ENCODE results near the gene UBTD2.
"Not testable (repeated sequence)": the region's sequence is repeated elsewhere in the genome, so short reads cannot be mapped to it uniquely, and the experiment has no call there.

Gene UBTD2

DNA sequence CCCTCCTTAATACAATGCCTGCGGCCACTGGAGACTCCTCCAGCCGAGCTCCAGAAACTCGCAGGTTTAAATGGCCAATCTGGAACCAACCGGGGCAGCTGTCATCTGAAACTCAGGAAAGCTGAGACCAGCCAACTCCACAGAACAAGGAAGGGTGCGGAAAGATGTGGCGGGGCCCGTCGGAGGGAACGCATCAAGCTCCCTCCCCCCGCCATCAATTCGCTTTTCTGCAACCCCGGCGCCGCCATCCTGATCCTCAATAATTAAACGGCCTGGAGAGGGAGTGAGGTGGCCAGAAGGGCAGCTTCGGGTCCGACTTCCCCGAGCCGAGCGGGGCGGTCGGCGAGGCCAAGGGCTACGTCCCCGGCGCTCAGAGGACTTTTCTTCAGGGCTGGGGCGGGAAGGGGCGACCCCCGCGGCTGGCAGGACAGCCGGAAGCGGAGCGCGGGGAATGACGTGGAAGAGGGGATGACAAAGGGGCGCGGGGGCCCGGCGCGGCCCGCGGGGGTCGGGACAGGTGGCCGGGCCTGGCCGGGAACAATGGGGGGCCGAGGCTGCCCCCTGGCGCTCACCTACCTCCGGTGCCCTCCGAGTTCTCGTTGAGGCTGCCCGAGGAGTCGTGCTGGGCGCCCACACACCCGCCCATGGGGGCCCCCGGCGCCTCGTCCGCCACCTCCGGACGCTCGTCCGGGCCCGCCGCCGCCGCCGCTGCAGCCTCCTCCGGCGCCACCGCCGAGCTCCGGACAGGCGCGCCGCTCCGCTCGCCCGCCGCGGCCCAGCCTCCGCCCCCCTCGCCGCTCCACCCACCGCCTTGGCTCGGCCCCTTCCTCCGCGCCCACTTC lies at the start of gene UBTD2:
Gene UBTD2, minus strand, starts transcription at position 745 of the 842 bp plus-strand sequence. Its CDS starts 99 bp downstream, at position 646.
- DNase-seq: peak; percentile 78

DNA sequence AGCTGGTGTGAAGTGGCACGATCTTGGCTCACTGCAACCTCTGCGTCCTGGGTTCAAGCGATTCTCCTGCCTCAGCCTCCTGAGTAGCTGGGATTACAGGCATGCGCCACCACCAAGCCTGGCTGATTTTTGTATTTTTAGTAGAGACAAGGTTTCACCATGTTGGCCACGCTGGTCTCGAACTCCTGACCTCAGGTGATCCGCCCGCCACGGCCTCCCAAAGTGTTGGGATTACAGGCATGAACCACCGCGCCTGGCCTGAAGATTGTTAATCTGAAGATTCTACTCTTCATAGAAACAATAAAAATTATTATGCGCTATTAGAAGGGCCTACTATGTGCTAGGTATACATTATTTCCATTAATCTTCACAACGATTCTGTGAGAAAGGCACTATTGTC lies 43.3 kb upstream of the UBTD2 start:
- DNase-seq: not testable (repeated sequence)

- DNase-seq: no peak
These were observed 41.9 kb upstream of the UBTD2 start for GRCh38 chr5:172325452-172325851.

DNA sequence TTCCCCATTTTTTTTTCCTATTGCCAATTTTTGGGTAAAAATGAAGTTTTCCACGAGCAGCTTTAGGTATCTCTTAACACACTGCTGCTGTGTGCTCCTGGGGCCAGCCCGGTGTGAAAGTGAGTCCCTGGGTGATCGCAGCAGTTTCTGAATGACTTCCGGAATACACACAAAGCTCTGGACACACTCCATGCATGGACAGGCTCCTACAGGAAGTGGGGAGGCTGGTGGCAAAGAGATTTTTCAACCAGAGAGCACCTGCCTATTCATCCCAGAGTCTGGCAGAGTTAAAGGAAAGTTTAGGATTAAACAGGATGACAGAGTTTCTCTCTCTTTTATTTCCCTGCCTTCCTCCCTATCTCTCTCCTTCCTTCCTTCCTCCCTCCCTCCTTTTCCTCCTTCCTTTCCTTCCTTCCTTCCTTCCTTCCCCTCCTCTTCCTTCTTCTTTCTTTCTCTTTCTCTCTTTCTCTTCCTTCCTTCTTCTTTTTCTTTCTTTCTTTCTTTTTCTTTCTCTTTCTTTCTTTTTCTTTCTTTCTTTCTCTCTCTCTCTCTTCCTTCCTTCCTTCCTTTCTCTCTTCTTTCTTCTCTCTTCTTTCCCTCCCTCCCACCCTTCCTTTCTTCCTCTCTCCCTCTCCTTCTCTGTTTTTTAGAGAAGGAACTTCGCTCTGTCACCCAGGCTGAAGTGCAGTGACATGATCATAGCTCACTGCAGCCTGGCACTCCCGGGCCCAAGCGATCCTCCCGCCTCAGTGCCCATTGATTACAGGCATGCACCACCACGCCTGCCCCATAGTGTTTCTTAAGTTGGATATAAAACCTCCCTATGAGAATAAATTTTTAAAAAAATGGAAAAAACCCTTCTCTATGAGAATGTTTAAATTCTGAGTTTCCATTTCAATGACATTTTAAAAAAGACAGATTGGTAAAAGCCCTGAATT lies 38.7 kb upstream of the UBTD2 start:
- DNase-seq: no peak

DNA sequence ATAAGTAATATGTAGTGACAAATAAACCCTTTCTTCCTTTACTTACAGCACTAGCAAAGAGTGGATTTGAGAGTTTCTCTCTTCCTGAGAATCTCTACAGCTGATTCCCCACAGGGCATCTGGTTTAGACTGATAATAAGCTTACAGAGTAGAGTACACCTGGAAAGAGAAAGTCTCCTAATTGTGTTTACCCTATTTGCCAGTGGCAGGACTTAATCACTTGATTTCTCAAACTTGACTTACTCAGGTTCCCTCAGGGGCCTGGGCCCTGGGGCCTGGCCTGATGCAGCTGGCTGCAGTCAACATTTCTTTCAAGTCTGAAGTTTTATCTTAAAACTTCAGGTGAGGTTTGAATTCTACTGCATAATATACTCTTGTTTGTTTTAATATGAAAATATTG lies 38.0 kb upstream of the UBTD2 start:
- no peak for DNase-seq

DNA sequence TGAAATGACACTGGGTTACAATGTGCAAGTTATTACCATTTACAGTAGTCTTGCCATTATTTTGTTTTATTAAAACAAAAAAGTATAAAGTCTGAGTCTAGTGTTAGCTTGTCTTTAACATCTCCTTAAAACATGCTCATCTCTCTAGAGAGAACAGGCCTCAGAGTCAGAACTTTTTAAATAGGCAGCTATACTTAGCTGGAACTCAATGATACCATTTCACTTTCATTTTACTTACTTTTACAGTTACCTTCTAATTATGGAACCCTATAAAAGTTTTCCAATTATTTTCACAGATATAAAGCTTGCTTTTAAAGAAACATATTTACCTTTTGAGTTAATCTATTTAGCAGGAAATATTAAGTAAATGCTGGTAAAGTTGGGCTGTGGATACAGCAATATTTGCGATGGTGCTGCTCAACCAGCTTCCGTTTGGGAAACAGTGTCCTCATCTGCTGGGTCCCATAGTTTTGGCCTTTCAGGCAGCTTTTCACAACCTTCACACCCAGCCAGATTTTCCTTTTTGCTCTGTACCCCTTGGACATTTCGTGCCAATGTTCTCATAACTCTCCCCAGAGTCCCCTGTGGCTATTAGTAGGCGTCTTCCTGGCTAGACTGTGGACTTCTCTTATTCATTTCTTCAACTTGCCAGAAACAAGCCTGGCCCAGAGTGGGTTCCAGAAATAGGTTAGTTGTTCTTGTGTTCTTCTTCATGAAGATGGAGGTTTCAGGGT lies 36.3 kb upstream of the UBTD2 start:
- no peak for DNase-seq

DNA sequence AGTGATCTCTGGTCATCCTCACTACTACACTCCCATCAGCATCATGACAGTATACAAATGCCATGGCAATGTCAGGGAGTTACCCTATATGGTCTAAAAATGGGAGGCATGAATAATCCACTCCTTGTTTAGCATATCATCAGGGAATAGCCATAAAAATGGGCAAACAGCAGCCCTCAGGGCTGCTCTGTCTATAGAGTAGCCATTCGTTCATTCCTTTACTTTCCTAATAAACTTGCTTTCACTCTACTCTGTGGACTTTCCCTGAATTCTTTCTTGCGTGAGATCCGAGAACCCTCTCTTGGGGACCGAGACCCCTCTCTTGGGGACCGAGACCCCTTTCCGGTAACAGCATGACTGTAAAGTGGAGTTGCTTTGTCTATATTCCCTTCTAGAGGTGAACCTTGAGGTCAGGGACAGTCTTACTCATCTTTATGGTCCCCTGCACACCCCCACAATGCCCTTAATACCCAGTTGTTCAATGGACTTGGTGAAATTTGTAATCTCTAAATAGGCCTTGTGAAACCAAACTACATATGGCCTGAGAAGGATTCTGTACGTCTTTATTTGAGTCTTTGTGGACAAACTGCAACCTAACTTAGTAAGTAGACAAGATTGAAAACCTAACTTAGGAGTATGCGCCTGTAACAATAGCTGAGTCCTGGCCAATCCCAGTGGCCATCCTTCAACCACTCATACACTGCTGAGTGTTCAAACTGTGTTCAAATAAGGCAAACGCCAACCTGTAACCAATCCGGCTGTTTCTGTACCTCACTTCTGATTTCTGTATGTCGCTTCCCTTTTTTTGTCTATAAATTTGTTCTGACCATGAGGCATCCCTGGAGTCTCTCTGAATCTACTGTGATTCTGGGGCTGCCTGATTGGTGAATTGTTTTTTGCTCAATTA lies 32.3 kb upstream of the UBTD2 start:
- no peak for DNase-seq

DNA sequence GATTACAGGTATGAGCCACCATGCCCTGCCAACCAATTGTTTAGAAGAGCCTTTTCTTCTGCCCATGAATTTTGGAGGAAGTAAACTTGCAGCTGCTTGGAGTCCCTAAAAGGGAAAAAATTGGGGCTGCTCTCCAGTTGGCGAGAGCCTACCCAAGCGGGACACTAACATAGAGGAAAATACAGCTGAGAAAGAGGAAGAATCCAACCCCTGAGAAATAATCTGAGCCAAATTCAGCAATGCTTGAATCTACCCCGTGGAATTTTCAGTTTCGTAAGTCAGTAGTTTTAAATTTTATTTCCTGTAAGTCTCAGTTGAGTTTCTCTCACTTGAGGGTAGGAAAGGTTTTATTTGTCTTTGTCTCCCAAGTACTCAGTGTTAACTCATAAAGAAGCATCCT lies 30.4 kb upstream of the UBTD2 start:
- DNase-seq: no peak

DNA sequence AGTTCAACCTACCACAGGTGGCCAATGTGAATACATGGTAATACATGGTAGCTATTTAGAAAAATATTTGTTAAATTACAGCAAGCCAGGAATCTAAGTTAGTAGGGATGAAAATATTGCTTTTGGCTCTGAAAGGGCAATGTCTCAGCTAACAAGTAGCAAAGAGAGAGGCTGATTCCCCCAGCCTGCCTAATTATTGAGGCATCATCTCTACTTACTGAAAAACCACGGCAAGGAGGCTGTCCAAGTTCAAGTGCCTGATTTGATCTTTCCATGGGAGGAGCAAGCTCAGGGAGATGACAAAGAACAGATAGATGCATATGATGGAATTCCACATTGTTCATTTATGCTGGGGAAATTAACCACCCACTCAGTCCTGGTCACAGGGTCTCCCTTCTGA lies 28.7 kb upstream of the UBTD2 start:
- no peak for DNase-seq

- DNase-seq: no peak
These were observed 28.0 kb upstream of the UBTD2 start for GRCh38 chr5:172311605-172312004.

GRCh38 chr5:172311026-172311425 lies 27.5 kb upstream of the UBTD2 start:
- DNase-seq: no peak

- no peak for DNase-seq
These were observed 21.8 kb upstream of the UBTD2 start for GRCh38 chr5:172305380-172305779.

DNA sequence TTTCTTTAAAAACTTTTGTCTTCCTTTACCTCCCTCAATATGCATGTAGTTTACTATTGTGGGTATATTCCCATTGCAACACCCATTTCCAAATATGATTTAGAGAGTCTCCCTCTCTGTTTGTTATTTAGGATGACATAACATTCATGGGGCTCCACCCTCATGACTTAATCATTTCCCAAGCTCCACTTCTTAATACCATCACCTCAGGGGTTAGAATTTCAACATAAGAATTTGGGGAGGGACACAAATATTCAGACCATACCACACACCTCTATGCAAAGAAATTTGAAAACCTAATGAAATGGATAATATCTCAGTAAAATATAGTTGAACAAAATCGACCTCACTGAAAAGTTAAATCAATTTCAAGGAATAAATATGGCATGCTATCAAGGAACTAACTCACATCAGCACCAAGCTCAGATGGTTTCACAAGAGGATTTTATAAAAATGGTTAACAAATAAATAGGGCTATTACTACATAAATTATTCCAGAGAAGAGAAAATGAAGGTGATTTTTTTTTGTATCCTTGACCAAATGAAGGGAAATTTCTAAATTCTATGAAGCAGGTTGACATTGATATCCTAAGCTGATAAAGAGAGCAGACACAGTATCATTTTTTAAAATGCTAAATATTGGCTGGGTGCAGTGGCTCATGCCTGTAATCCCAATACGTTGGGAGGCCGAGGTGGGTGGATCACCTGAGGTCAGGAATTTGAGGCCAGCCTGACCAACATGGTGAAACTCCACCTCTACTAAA lies 20.2 kb upstream of the UBTD2 start:
- DNase-seq: no peak

GRCh38 chr5:172303162-172303561 lies 19.6 kb upstream of the UBTD2 start:
- no peak for DNase-seq

- DNase-seq: no peak
These were observed 18.6 kb upstream of the UBTD2 start for GRCh38 chr5:172302047-172302710.

DNA sequence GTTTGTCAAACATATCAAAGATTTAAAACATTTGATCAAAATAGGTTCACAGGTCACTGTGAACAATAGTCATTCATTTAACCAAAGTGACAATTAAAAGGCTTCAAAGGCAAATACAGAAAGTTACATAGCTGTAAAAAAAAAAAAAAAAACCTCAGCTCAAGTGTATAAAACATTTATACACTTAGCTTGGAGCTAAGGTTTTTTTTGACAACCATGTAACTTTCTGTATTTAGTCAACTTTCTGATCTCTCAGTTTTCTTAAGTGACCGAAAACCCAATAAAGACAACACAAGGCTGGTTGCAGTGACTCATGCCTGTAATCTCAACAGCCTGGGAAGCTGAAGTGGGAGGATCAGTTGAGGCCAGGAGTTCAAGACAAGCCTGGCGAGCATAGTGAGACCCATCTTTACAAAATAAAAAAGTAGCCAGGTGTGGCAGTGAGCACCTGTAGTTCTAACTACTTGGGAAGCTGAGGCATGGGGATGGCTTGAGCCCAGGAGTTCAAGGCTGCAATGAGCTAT lies 16.4 kb upstream of the UBTD2 start:
- DNase-seq: no peak

- no peak for DNase-seq
These were observed 11.3 kb upstream of the UBTD2 start for GRCh38 chr5:172294831-172295230.

GRCh38 chr5:172293745-172294342 lies 10.3 kb upstream of the UBTD2 start:
- DNase-seq: no peak

- DNase-seq: peak; percentile 76
These were observed 9.6 kb upstream of the UBTD2 start for GRCh38 chr5:172293054-172293744.

Measured in fibroblast of upper back skin (primary cell).